Left cardiac atrium (tissue), 4 donors: ENCODE data around the gene HCFC1R1. TPM values are rescaled to one million over a fixed set of nuclear protein-coding genes. Genes with fewer than 3 reads are reported as not detected.

ENCODE experiments used
- ATAC-seq, 2 donors: fragments of 200-7000 bp; cut with Tn5 transposase; one replicate each; pipeline ENCODE4 v1.9.1; 2020; ENCODE audit warnings: mild to moderate bottlenecking in 2 of 2, moderate library complexity in 2 of 2
- DNase-seq: peaks from one replicate; pipeline ENCODE4 v3.0.0-alpha.2; 2020
- intact Hi-C, 2 donors: fragments of 100-400 bp; cut with DNase I; formaldehyde crosslinking; loops; one replicate each; pipeline versions ENCODE4 v1.14.1 to v1.15.1; 2022 to 2023
- total RNA-seq, 2 donors: library from RNA; stranded (reverse); fragmentation: NEBNext Ultra II Directional; extraction: Animal tissue kit (Norgen Biotek cat#: 25700); gene quantifications; one replicate each; pipeline ENCODE4 v1.2.1, GENCODE V29; 2021
- donor health status: DM: no; HTN: yes; CAD: no.
- donor health status: DM: no; HTN: yes; CAD: no; lungs with severe emphysema.
- donor health status: DM: yes; HTN: yes; CAD: no.
- donor health status: Dilated cardiomyopathy.

Gene HCFC1R1
- total RNA-seq, 2 donors from 2014 or later: 28.4 to 46.1 TPM

DNA sequence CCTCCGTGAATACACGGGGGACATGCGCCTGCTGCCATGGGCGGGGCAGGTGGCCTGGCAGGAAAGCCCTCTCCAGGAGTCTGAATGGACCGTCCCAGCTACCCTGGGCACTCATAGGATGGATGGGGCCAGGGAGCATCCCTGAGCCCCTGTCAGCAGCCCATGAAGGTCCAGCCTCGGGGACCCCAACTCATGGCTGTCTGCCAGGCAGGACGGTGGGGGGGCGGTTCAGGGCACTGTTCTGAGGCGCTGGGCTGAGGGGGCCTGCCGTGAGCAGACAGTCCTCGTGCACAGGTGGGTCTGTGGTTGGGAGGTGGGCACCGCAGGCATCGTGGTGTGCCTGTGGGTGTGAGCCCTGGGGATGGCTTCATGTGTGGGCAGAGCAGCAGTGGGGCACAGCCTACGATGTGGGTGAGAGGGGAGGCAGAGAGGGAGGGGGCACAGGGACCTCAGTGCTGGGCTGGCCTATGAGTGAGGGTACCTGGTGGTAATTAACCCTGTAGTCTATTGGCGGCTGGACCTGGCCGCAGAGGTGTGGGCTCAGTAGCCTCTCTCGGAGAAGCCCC, 37.0 kb downstream of the HCFC1R1 start:
- no peak for ATAC-seq

DNA sequence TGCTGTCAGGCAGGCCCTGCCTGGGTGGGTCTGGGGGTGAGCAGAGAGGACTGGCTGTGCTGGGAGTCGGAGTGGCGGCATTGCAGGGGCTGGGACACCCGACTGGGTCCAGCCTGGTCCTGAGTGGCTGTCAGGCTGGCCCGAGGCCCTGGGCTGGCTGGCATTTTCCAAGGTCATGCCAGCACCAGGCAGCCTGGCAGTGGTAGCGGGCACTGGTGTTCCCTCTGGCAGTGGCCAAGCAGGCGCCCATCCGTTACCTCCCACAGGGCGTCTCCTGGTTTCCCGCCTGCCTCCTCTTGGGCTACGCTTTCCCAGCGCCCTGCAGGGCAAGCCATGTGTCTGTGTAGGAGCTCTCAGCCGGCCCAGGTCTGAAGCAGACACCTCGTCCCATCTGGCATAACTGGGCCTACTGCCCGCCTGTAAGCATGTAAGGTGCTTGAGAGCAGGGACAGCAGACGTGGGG, 37.8 kb downstream of the HCFC1R1 start:
- intact Hi-C loops: no loop called here
- ATAC-seq (peak; percentile 64 to 81), DNase-seq (peak; percentile 40)

More for the DNA sequence above, 37.0 kb downstream of the HCFC1R1 start:
- DNase-seq: no peak
- intact Hi-C loops: no loop called here

DNA sequence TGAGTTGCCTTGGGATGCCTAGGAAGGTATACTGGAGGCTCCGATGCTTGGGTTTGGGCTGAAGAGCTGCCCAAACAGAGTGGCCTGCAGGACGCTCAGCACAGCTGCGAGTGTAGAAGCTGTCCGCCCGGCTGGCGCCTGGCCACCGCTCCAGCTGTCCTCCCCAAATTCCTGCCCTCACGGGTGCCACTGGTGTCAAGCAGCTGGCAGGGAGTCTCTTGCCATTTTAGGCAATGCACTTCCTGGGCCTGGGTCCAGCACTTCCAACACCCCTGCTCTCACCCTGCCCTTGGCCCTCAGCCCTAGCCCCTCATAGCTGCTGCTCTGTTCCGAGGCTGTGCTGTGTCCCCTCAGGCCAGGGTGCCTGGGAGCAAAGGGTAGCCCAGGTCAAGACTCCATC, 38.3 kb downstream of the HCFC1R1 start:
- DNase-seq (peak; percentile 47), ATAC-seq (peak; percentile 30 to 63)
- intact Hi-C loops: no loop called here

DNA sequence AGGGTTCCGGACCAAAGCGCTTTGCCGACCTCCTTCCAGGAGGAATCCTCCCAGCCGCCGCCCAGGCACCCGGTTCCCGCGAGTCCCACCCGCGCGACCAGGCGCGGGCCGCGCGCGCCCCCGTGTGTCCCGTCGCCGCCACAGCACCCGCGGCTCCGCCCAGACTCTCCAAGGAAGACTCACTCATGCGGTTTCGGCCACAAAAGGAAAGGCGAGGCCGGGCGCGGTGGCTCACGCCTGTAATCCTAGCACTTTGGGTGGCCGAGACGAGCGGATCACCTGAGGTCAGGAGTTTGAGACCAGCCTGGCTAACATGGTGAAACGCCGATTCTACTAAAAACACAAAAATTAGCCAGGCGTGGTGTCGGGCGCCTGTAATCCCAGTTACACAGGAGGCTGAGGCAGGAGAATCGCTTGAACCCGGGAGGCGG, 40.0 kb downstream of the HCFC1R1 start:
- intact Hi-C loops: no loop called here
- DNase-seq: peak; percentile 85
- peak; percentile 33 to 48 for ATAC-seq

DNA sequence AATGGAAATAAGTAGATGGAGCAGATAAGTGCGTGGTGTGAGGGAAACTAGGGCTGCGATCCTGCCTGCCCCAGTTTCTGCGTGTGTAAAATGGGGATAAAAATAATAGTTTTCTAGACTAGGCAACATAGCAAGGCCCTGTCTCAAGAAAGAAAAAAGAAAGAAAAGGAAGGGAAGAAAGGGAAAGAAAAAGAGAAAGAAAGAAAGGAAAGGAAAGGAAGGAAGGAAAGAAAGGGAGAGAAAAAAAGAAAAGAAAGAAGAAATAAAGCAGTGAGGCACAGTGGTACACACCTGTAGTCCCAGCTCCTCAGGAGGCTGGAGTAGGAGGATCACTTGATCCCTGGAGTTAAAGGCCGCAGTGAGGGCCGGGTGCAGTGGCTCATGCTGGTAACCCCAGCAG, 41.3 kb downstream of the HCFC1R1 start:
- DNase-seq (no peak), ATAC-seq (no peak)
- intact Hi-C loops: no loop called here

DNA sequence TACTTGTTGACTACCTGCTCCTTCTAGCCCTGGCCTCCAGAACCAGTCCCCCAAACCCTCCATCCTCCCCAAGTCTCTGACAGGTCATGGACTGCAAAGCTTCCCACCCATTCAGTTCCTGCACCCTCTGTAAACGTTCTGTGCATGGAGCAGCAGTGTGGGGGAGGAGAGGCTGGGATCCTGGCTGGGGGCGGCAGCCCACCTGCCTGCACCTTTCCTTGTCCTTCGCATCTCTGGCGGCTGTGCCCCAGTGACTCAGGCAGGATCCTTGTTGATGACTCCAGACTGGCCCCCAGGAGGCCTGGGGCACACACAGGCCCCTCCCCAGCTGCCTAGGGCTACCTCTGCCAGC, 41.9 kb downstream of the HCFC1R1 start:
- intact Hi-C loops: no loop called here
- DNase-seq: no peak
- ATAC-seq: no peak

DNA sequence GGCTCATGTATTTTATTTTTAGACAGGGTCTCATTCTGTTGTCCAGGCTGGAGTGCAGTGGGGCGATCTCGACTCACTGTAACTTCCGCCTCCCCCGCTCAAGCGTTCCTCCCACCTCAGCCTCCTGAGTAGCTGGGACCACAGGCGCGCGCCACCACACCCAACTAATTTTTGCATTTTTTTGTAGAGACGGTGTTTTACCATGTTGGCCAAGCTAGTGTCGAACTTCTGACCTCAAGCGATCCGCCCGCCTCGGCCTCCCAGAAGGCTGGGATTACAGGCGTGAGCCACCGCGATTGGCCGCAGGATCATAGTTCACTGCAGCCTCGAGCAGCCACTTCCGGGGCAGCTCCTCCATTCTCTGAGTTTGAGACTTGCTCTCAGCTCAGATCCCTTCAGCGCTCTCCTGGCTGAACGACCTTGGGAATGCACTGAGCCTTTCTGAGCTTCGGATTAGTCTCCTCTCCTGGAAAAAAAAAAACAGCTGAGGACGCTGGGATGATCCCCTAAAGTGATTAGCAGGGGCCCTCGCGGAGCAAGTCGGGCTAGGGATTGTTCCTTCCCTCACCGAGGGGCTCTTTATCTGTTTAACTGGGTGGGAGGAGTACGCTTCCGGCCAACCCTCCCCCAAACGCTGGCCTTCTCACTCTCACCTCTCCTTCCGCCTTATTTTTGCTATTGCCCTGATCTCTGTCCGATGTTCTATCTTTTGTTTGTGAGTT, 42.4 kb downstream of the HCFC1R1 start:
- no peak for ATAC-seq
- intact Hi-C loops: no loop called here
- DNase-seq: no peak

DNA sequence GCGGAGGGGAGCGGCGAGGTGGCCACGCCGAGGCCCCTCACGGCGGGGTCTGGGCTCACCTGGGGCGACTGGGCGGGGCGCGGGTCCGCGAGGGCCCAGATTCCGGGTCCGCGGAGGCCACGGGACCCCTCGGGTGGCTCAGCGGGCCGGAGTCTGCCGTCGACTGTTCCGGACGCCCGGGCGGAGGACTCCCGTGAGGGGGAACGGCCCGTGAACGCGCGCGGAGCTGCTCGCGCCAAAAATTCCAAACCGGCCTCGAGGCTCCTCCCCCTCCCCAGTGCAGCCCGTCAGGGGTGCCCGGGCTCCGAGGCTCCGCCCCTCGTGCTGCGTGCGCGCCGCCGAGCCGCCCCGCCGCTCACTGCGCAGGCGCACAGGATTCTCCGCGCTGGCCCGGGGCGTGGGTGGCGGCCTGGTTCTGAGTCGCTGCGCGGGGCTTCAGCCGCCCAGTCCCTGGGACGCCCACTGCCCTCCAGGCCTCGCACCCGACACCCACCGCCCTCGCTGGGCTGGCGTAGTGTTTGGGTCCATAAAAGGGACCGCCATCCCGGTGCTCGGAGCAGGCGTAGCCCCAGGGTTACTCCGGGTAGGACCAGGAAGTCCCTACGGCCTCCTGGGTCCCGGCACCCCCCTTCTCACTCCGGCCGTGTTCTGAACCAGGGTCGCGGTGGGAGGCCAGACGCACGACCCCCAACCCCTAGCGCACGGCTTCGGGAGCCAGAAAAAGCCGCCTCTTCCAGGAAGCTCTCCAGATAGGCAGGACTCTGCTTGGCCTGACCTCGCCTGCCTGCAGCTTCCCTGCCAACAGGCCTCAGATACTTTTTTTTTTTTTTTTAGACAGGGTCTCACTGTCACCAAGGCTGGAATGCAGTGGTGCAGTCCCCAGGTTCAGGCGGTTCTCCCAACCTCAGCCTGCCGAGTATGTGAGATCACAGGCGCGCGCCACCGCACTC, 43.2 kb downstream of the HCFC1R1 start, which contains the start of gene PKMYT1:
PKMYT1 (minus strand) TSS at position 220 of the 950 bp plus-strand sequence. CDS start 789 bp downstream, outside the sequence.
- DNase-seq: peak; percentile 94
- peak; percentile 95 to 98 for ATAC-seq
- intact Hi-C loops: no loop called here

DNA sequence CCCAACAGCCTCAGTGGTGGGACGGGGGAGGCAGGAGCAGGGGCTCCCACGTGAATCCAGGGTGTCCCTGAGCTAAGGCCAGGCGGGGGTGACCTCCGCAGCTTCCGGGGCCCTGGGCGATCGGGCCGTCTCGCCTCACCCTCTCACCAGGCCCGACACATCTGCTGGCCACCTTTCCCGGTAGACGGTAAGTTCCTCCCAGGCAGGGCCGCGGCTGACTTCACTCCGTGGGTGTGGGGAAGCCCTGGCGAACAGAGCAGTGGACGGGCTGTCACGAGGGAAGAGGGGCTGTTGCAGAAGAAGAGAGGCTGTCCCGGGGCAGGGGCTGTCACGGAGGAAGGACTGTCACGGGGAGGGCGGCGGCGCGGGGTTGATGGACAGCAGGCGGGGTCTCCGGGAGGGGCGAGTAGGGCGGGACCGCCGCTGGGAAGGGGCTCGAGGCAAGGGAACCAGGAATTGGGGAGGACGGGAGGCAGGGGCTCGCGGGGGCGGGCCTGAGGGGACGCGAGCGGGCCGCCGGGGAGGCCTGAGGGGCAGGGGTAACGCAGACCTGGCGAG, 44.0 kb downstream of the HCFC1R1 start:
- DNase-seq (no peak), ATAC-seq (no peak)
- intact Hi-C loops: no loop called here

DNA sequence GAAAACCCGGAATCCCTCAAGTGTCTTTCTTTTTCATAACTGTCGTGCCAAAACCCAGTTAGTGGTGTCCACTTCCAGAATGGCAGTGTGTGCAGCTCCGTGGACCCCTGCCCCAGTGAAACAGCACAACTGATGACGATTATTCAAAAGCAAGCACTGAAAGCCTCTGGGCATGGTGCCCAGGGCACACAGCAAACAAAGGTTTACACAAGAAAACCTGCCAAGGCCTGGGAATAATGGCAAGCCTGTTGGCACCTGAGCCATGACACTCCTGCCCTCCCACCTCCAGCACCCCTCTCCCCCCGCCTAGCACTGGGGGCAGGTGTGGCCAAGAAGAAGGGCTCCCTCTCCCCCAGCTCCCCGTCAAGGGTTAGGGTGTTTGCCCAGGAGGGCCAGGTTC, 46.3 kb downstream of the HCFC1R1 start:
- intact Hi-C loops: no loop called here
- DNase-seq (no peak), ATAC-seq (no peak)

DNA sequence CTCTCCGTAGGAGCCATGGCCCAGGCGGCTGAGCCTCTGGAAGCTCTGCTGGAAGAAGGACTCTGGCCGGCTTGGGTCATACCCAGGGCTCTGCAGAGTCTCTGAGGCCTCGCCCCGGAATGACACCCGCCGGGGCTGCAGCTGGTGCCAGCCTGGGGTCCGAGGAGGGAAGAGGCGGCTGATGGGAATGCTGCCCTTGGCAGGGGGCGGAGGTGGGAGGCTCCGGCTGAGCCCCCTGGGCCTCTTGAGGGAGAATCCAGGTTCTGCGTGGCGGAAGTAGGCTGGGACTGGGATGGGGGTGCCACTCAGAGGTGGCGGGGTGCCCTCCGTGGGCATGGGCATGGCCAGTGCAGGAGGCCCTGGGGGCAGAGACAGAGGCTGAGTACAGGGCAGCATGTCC, 47.1 kb downstream of the HCFC1R1 start:
- ATAC-seq (no peak), DNase-seq (no peak)
- intact Hi-C loops: no loop called here

DNA sequence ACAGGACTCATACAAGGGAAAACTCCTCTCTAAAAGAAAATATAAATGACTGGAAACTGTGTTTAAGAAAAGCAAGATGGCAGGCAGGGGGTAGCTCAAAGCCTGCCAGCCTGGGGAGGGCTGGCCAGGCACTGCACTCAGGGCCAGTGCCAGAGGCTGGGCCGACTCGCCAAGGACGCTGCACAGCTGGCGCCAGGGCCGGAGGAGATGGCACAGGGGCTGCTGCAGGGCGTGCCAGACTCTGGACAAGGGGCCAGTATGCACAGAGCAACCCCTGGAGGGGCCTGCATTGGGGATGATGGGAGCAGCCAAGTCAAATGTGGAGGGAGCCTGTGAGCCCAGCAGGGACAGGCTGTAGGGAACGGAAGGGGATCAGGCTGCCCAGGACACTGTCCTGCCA, 47.5 kb downstream of the HCFC1R1 start:
- no peak for DNase-seq
- ATAC-seq: no peak
- intact Hi-C loops: no loop called here

DNA sequence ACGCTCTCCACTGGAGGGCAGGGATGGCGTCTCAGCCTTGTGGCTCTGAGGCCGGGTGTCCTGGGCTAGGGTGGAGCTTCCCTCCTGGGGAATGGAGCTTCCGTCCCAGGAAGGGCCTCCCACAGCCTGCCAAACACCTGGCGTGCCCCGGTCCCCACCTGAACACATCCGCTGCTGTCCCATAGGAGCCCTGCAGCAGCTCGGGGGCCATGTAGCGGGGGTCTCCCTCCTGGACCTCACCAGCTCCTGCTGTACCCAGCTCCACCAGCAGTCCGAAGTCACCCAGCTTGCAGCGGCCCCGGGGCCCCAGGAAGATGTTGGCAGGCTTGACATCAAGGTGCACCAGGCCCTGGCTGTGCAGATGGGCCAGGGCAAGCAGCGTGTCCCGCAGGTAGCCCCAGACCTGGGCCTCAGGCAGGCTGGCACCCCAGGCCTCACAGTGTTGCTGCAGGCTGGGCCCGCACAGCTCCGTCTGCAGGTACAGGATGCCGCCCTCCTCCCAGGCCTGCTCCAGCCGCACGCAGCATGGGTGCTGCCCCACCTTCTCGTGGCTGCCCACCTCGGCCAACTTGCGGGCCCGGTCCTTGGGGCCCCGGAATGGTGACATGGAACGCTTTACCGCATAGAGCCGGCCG, 48.5 kb downstream of the HCFC1R1 start:
- DNase-seq (no peak), ATAC-seq (no peak)
- intact Hi-C loops: no loop called here

DNA sequence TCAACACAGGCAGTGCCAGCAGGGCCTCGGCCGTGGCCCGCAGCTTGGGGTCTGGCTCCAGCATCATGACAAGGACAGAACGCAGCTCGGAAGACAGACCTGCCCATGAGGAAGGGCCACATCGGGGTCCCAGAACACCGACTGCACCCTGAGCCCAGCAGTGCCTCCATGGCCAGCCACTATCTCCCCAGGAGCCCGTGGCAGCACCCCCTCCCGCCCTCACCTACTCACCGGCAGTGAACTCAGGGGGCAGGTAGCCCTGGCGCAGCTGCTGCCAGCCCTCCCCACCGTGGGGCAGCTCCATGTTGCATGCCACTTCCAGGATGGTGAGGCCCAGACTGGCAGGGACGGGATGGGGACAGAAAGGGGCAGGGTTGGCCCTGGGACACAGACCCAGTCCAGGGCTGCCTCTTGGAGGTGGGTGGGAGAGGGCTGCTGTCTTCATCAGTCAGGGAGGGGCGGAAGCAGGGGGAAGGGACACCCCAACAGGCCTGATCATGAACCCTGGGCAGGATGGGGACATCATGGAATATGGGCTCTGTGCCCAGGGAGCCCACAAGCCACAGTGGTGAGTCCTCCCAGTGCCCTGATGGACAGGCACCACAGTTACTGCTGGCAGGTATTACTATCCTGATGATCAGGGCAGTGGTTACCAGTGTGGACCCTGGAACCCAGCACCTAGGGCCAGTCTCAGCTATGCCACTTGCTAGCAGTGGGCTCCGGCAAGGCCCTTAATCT, 49.3 kb downstream of the HCFC1R1 start:
- no peak for ATAC-seq

DNA sequence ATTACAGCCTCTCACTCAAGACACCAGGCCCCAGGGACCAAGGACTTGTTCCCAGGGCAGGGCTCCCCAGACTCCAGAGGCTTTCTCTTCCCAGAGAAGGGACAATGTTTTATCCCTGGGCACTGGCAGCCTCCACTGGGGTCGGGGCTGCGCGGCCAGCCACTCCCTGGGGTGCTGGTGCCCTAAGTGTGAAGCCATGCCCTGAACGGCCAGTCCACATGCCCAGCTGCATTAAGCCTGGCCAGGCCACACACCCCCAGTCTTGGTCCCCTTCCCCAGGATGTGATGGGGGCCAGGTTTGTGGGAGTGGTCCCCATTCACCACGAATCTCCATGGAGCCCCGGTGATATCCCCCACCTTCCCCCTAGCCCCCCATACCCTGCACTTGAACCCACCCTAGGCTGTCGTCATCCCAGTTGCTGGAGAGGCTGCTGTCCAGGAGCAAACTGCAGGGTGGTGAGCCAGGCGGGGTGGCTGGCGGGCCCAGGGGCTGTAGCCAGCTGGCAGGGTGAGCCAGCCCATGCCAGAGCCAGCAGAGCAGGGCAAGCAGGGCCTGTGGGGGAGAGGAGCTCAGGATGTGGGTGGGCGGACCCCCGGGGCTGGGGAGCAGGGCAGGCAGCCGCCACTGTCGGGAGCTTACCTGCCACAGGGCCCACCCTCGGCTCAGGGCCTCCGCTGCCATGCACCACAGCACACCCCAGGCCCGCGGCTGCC, 50.0 kb downstream of the HCFC1R1 start:
- ATAC-seq: no peak
- no peak for DNase-seq
- intact Hi-C loops: no loop called here

More for the DNA sequence above, 49.3 kb downstream of the HCFC1R1 start:
- no peak for DNase-seq
- intact Hi-C loops: no loop called here

DNA sequence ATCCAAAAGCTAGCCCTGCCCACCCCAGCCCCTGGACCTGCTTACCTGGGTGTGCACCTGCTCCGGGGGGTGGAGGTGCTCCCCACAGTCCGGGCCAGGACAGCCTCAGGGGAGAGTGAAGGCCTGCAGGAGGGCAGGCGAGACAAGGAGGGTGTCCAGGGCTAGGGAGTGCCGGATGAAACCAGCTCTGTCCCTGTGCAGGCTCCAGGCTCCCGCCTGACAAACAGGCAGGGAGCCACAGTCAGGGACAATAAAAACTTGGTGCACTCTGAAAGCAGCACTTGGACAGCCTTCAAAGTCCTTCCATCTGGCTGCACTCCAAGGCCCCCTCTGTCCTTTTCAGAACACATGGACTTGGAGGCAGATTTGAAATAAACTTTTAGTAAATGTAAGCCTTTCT, 50.6 kb downstream of the HCFC1R1 start:
- intact Hi-C loops: no loop called here
- no peak for ATAC-seq
- no peak for DNase-seq
